H9 (cell line): Measurements from ENCODE around the gene CDC14A. TPM values are rescaled to one million over a fixed set of nuclear protein-coding genes. Genes with fewer than 3 reads are reported as not detected.

Experiments used
- DNase-seq: peaks from one replicate; pipeline ENCODE4 v3.0.0-alpha.2; 2017
- H2AFZ ChIP-seq: one replicate; pipeline ENCODE4 v1.6.1; 2013; ENCODE audit warnings: mild to moderate bottlenecking, low read length, control low read depth, moderate library complexity
- H2AK5ac ChIP-seq: 2 replicates; pipeline ENCODE4 v1.6.1; 2013; ENCODE audit warnings: low read length, control low read depth, mixed read lengths; ENCODE audit not compliant: insufficient read length
- H2BK120ac ChIP-seq: one replicate; pipeline ENCODE4 v1.6.1; 2013; ENCODE audit warnings: low read depth, mild to moderate bottlenecking, low read length, control low read depth, inconsistent platforms; ENCODE audit not compliant: poor library complexity, severe bottlenecking
- H2BK12ac ChIP-seq: 2 replicates; pipeline ENCODE4 v1.6.1; 2013; ENCODE audit warnings: low read length, control low read depth, mixed read lengths, low read depth; ENCODE audit not compliant: insufficient read length
- H2BK15ac ChIP-seq: 2 replicates; pipeline ENCODE4 v1.6.1; 2013; ENCODE audit warnings: low read depth, low read length, control low read depth
- H2BK20ac ChIP-seq: one replicate; pipeline ENCODE4 v1.6.1; 2013; ENCODE audit warnings: low read depth, mild to moderate bottlenecking, low read length, control low read depth, inconsistent platforms; ENCODE audit not compliant: poor library complexity, severe bottlenecking
- H2BK5ac ChIP-seq: 2 replicates; pipeline ENCODE4 v1.6.1; 2013; ENCODE audit warnings: low read length, control low read depth, mixed read lengths; ENCODE audit not compliant: insufficient read length
- H3K14ac ChIP-seq: 2 replicates; pipeline ENCODE4 v1.6.1; 2013; ENCODE audit warnings: low read length, control low read depth; ENCODE audit not compliant: insufficient read depth
- H3K18ac ChIP-seq: 2 replicates; pipeline ENCODE4 v1.6.1; 2013; ENCODE audit warnings: low read depth, mild to moderate bottlenecking, mixed read lengths, low read length, control low read depth; ENCODE audit not compliant: insufficient read length
- H3K23ac ChIP-seq: 2 replicates; pipeline ENCODE4 v1.6.1; 2013; ENCODE audit warnings: low read length, control low read depth, mixed read lengths, low read depth; ENCODE audit not compliant: insufficient read length
- H3K23me2 ChIP-seq: 2 replicates; pipeline ENCODE4 v1.6.1; 2013; ENCODE audit warnings: low read depth, mild to moderate bottlenecking, mixed read lengths, low read length, control low read depth; ENCODE audit not compliant: insufficient read length, poor library complexity, severe bottlenecking
- H3K27ac ChIP-seq: 2 replicates; pipeline ENCODE4 v1.5.1; 2013; ENCODE audit warnings: low read length, control low read depth, mixed read lengths, low read depth; ENCODE audit not compliant: insufficient read length
- H3K27me3 ChIP-seq: 2 replicates; pipeline ENCODE4 v1.6.1; 2013; ENCODE audit warnings: low read length, control low read depth, inconsistent platforms; ENCODE audit not compliant: insufficient read depth
- H3K4ac ChIP-seq: 2 replicates; pipeline ENCODE4 v1.6.1; 2013; ENCODE audit warnings: low read depth, mild to moderate bottlenecking, control low read depth, inconsistent platforms, low read length, moderate library complexity
- H3K4me1 ChIP-seq: 2 replicates; pipeline ENCODE4 v1.6.1; 2013; ENCODE audit warnings: low read length, control low read depth, inconsistent platforms; ENCODE audit not compliant: insufficient read depth
- H3K4me2 ChIP-seq: 2 replicates; pipeline ENCODE4 v1.6.1; 2013; ENCODE audit warnings: low read length, control low read depth, mixed read lengths; ENCODE audit not compliant: insufficient read length, insufficient read depth
- H3K56ac ChIP-seq: 2 replicates; pipeline ENCODE4 v1.6.1; 2013; ENCODE audit warnings: low read depth, mild to moderate bottlenecking, mixed read lengths, low read length, control low read depth; ENCODE audit not compliant: insufficient read length
- H3K79me1 ChIP-seq: 2 replicates; pipeline ENCODE4 v1.6.1; 2013; ENCODE audit warnings: low read depth, mild to moderate bottlenecking, moderate library complexity, low read length, control low read depth, inconsistent platforms; ENCODE audit not compliant: insufficient read depth, poor library complexity, severe bottlenecking
- H3K79me2 ChIP-seq: 2 replicates; pipeline ENCODE4 v1.6.1; 2013; ENCODE audit warnings: low read length, control low read depth, inconsistent platforms; ENCODE audit not compliant: insufficient read depth
- H3K9ac ChIP-seq: 2 replicates; pipeline ENCODE4 v1.6.1; 2013; ENCODE audit warnings: low read length, control low read depth, mixed read lengths; ENCODE audit not compliant: insufficient read length; ENCODE audit errors: extremely low read depth
- H3K9me3 ChIP-seq: one replicate; pipeline ENCODE4 v1.6.1; 2013; ENCODE audit warnings: low read depth, low read length, inconsistent platforms; ENCODE audit not compliant: control insufficient read depth
- H3T11ph ChIP-seq: one replicate; pipeline ENCODE4 v1.6.1; 2013; ENCODE audit warnings: mild to moderate bottlenecking, low read length, control low read depth, inconsistent platforms
- H4K20me1 ChIP-seq: one replicate; pipeline ENCODE4 v1.6.1; 2013; ENCODE audit not compliant: control insufficient read depth, insufficient read length, insufficient read depth
- H4K5ac ChIP-seq: 2 replicates; pipeline ENCODE4 v1.6.1; 2013; ENCODE audit warnings: low read depth, mild to moderate bottlenecking, mixed read lengths, low read length, control low read depth; ENCODE audit not compliant: insufficient read length
- H4K8ac ChIP-seq: replicated peaks from 2 replicates; pipeline ENCODE4 v1.6.1; 2013; ENCODE audit warnings: low read length, control low read depth, mixed read lengths, low read depth; ENCODE audit not compliant: insufficient read length
- H4K91ac ChIP-seq: 2 replicates; pipeline ENCODE4 v1.6.1; 2013; ENCODE audit warnings: low read depth, mild to moderate bottlenecking, moderate library complexity, mixed read lengths, low read length, control low read depth; ENCODE audit not compliant: insufficient read length
- H3K27ac Mint-ChIP-seq, 3 experiments: 2 replicates in 2 of 3; 3 replicates in 1 of 3; pipeline ENCODE4 v1.8.0; 2020 to 2021; ENCODE audit warnings: mixed read lengths in 3 of 3, mild to moderate bottlenecking in 1 of 3, moderate library complexity in 1 of 3
- H3K27me3 Mint-ChIP-seq: 2 replicates; pipeline ENCODE4 v1.8.0; 2021; ENCODE audit warnings: low read depth, mild to moderate bottlenecking, moderate library complexity, mixed read lengths
- H3K36me3 Mint-ChIP-seq, 3 experiments: 2 replicates in 2 of 3; 3 replicates in 1 of 3; pipeline ENCODE4 v1.8.0; 2020 to 2021; ENCODE audit warnings: low read depth in 3 of 3, mixed read lengths in 3 of 3; ENCODE audit not compliant: insufficient read depth in 1 of 3
- H3K4me1 Mint-ChIP-seq, 2 experiments: 2 replicates each; pipeline ENCODE4 v1.8.0; 2020; ENCODE audit warnings: mixed read lengths in 2 of 2
- H3K4me3 Mint-ChIP-seq, 2 experiments: 2 replicates in 1 of 2; 3 replicates in 1 of 2; pipeline ENCODE4 v1.8.0; 2020 to 2021; ENCODE audit warnings: mild to moderate bottlenecking in 2 of 2, mixed read lengths in 2 of 2, moderate library complexity in 1 of 2
- H3K9me3 Mint-ChIP-seq, 2 experiments: 2 replicates in 1 of 2; 3 replicates in 1 of 2; pipeline ENCODE4 v1.8.0; 2020; ENCODE audit warnings: mild to moderate bottlenecking in 2 of 2, mixed read lengths in 2 of 2, moderate library complexity in 1 of 2
- WGBS: extraction: QIAGEN DNeasy Blood & Tissue Kit; methylation state at CpG from one replicate; pipeline ENCODE4 v1.1.7; 2013; ENCODE audit warnings: missing lambda C conversion rate, low lambda C conversion rate, mixed read lengths; ENCODE audit not compliant: insufficient read length; ENCODE audit errors: extremely low coverage; 5-methylcytosine and 5-hydroxymethylcytosine counted together
- total RNA-seq: library from RNA; stranded (reverse); gene quantifications from 2 replicates; pipeline ENCODE4 v1.2.1, GENCODE V29; 2021
- TF ChIP-seq, protein P1 (sequence below): fragments of 200-600 bp; sonication (generic); conservative IDR thresholded peaks from 3 replicates; pipeline ENCODE4 v1.8.0; 2021; ENCODE audit warnings: antibody characterized with exemption, mild to moderate bottlenecking

CDC14A gene
- total RNA-seq, 1 experiment from 2014 or later = 8.9 TPM

DNA sequence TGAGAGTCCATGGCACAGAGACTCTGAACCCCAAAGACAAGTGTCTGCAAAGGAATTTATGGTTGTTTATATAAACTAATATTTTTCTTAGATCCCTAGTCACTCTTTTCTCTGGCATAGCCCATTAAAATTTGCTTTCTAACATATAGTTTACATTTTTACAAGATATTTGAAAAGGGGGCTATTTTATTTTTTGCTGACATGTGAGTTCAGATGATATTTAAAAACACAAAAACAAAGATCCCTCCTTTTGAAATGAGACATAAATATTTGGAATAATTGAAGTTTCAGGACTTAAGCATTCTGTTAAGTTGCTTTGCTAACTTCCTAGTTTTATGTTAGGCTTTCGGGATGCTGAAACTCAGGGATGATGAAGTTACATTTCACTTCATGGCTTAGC, 86.1 kb downstream of the CDC14A start:
- Histone ChIP-seq H3K23ac (no peak overlapping the region), H2BK120ac (no peak overlapping the region), H3K27ac (no peak overlapping the region), H3K56ac (no peak overlapping the region), H2BK5ac (no peak overlapping the region), H4K20me1 (no peaks in the 10 kb centered on the region), H2BK20ac (no peak overlapping the region), H2BK15ac (no peak overlapping the region), H3K4me1 (peaks cover 17% of the 10 kb centered on the region), H2BK12ac (no peak overlapping the region), H3K79me2 (no peaks in the 10 kb centered on the region), H3K4me2 (no peak overlapping the region), H2AK5ac (no peak overlapping the region), H3K23me2 (no peaks in the 10 kb centered on the region), H2AFZ (no peak overlapping the region), H4K8ac (no peak overlapping the region), H3K18ac (no peak overlapping the region), H3K27me3 (no peaks in the 10 kb centered on the region), H3K14ac (no peak overlapping the region), H3T11ph (no peak overlapping the region), H3K9me3 (no peaks in the 10 kb centered on the region), H3K79me1 (no peaks in the 10 kb centered on the region), H4K5ac (no peak overlapping the region), H4K91ac (no peak overlapping the region), H3K9ac (no peak overlapping the region), H3K4ac (no peak overlapping the region)
- DNase-seq = no peak
- no peaks in the 10 kb centered on the region for H3K27me3 Mint-ChIP-seq
- peaks cover 0 to 8% (median 0%) of the 10 kb centered on the region in 3 experiments; a peak in 2 of 7 replicates for H3K36me3 Mint-ChIP-seq
- H3K9me3 Mint-ChIP-seq = no peaks in the 10 kb centered on the region
- peaks cover 33 to 40% of the 10 kb centered on the region in 2 experiments for H3K4me1 Mint-ChIP-seq
- TF ChIP-seq, protein P1, sequence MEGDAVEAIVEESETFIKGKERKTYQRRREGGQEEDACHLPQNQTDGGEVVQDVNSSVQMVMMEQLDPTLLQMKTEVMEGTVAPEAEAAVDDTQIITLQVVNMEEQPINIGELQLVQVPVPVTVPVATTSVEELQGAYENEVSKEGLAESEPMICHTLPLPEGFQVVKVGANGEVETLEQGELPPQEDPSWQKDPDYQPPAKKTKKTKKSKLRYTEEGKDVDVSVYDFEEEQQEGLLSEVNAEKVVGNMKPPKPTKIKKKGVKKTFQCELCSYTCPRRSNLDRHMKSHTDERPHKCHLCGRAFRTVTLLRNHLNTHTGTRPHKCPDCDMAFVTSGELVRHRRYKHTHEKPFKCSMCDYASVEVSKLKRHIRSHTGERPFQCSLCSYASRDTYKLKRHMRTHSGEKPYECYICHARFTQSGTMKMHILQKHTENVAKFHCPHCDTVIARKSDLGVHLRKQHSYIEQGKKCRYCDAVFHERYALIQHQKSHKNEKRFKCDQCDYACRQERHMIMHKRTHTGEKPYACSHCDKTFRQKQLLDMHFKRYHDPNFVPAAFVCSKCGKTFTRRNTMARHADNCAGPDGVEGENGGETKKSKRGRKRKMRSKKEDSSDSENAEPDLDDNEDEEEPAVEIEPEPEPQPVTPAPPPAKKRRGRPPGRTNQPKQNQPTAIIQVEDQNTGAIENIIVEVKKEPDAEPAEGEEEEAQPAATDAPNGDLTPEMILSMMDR = no peak
- no peak overlapping the region for H3K27ac Mint-ChIP-seq
- no peak overlapping the region for H3K4me3 Mint-ChIP-seq
- WGBS = no CpG with 5 or more reads among the region's 1 CpG
